GM21381 (cell line): ENCODE results near the gene NPAS3.

Experiments
- ATAC-seq: cut with Tn5 transposase; IDR thresholded peaks from one replicate; pipeline ENCODE4 v1.9.1; 2021; ENCODE audit warnings: mild to moderate bottlenecking, moderate library complexity; ENCODE audit not compliant: unreplicated experiment

The NPAS3 gene

GRCh38 chr14:33163600-33163999 is 224.9 kb downstream of the NPAS3 start:
- no peak for ATAC-seq

DNA sequence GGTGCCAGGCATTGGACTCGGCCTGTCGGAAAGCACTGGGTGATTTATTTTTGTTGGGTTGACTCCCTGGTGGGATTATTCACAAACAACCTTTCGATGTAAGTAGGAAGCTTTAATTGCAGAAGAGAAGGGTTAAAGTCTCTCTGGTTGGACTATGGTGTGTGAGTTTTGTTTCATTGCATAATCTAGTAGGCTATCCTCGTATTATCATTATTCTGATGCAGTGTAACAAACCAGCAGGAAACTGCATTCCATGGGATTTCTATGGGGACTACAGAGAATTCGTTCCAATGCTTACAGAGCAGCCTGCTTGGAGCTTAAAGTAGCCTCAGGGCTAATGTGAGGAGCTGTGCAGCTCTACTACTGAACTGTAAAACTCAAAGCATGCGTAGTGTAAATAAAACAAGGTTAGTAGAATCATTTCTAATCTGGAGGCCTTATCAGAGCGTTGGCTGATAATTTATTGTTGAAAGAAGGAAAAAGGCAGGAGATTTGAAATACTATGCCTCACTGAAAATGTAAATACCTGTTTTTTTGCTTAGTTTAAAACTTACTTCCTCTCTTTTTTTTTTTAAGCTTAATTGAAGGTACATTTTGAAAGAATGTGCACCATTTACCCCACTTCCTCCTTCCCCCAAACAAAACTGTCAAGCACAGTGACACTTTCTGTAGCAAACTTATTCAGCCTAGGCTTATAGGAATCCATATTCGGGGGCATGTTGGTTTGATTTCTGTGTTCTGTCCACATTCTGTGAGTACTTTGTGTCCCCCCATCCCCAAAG is 226.7 kb downstream of the NPAS3 start:
- ATAC-seq: no peak

GRCh38 chr14:33165926-33166289 is 227.2 kb downstream of the NPAS3 start:
- no peak for ATAC-seq

DNA sequence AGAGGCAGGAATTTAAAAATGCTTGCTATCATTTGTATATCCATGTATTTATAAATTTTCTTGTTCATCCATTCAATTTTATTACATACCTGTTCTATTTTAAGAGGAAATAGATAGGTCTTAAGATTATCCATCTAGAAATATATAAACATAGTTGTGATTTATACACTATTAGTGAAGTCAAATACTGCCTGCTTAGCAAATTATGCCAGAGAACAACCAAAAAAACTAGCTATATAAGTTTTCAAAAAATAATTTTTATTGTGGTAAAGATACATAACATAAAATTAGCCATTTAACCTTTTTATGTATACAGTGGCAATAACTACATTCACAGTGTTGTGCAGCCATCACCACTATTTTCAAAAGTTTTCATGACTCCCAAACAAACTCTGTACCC is 237.3 kb downstream of the NPAS3 start:
- no peak for ATAC-seq

- ATAC-seq: no peak
These were observed 245.9 kb downstream of the NPAS3 start for GRCh38 chr14:33184587-33184986.

- no peak for ATAC-seq
These were observed 248.0 kb downstream of the NPAS3 start for GRCh38 chr14:33186656-33187055.

DNA sequence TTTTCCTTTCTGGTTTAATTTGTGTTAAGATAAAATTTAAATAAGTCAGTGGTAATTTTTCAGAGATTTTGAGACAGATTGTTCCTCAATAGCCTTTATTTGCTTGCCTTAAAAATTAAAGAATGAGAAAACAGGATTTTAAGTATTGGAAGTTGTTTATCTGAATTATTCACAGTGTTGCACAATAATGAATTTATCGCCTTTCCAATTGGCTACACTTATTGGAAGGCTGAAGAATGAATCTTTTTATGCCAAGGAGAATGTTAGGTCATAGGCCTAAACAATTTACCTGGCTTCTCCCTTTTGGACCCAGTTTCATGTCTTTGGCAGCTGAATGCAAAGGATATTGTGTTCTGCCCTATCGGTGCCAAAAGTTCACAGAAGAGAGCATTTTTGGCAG is 250.2 kb downstream of the NPAS3 start:
- ATAC-seq: no peak

DNA sequence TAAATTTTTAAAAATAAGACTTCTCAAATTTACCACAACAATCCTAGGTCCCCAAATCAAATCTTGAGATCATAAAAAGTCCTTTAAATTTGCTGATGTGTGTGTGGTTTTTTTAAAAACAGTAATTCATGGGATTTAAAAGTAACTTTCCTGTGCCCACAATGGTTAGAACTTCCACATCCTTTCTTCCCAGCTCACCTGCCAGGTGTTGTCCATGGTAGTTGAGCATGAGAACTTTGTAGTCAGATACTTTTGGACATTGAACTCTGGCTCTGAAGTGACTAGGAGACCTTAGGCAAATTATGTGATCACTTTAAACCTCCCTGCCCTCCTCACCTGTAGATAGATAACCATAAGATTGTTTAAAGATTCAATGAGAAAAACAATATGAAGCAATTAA is 253.2 kb downstream of the NPAS3 start:
- ATAC-seq: no peak

GRCh38 chr14:33194551-33194950 is 255.9 kb downstream of the NPAS3 start:
- ATAC-seq: no peak

DNA sequence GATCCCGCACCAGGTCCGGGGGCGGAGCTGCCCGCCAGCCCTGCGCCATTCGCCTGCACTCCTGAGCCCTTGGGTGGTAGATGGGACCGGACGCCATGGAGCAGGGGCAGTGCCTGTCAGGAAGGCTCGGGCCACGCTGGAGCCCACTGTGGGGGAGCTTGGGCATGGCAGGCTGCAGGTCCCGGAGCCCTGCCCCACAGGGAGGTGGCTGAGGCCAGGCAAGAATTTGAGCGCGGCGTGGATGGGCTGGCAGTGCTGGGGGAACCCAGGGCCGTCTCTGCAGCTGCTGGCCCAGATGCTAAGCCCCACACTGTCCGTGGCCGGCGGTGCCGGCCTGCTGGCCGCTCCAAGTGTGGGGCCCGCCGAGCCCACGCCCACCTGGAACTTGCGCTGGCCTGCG is 260.0 kb downstream of the NPAS3 start:
- ATAC-seq: no peak

DNA sequence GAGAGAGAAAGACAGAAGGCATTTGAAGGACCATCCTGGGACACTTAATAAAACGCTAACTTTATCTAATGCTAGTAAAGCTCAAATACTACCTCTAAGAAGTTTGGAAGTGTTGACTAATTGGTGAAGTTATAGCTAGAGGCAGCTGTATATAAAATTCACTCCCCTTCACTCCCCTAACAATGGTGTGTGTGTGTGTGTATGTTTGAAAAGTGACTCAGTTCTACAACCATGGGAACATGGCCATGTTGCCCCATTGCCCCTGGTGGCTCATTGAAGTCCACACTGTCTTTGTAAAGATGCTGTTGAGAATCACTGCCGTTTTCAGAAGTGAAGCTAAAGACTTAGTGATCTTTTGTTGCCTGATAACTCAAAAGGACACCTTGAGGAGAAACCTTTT is 262.4 kb downstream of the NPAS3 start:
- no peak for ATAC-seq

GRCh38 chr14:33206981-33207380 is 268.3 kb downstream of the NPAS3 start:
- no peak for ATAC-seq

- ATAC-seq: no peak
These were observed 268.9 kb downstream of the NPAS3 start for GRCh38 chr14:33207467-33208017.

GRCh38 chr14:33210311-33210710 is 271.6 kb downstream of the NPAS3 start:
- ATAC-seq: no peak

- no peak for ATAC-seq
These were observed 279.3 kb downstream of the NPAS3 start for GRCh38 chr14:33218026-33218425.

- no peak for ATAC-seq
These were observed 281.3 kb downstream of the NPAS3 start for GRCh38 chr14:33219957-33220356.

DNA sequence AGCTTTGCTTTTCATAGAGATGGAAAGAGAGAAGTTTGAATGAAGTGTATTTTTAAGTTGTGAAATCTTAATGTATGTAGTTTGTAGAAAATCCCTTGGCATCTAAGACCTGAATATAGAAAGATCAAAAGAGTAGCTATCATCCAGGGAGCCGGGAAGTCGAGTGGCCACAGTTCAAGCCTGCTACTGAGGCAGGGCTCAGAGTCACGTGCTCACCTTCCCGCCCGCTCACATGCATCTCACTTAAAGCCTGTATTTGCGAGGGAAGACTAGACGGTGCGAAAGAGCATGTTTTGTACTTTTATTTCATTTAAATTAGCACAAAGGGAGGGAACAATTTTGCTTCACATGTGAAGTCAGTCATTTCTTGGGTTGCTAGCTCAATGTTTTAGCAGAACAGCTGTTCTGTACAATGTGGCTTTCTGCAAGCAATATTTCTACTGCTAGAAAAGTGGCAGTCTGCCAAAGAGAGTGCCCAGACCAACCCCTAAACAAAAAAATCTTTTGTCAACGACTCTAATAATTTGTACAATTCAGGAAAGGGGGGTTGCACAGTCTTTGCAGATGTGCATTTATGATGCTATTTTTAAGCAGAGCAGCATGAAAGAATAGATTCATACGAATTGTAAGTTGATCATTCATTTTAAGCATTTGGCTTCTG is 290.7 kb downstream of the NPAS3 start:
- ATAC-seq: no peak

- no peak for ATAC-seq
These were observed 291.3 kb downstream of the NPAS3 start for GRCh38 chr14:33230021-33230420.

GRCh38 chr14:33232031-33232430 is 293.4 kb downstream of the NPAS3 start:
- no peak for ATAC-seq

DNA sequence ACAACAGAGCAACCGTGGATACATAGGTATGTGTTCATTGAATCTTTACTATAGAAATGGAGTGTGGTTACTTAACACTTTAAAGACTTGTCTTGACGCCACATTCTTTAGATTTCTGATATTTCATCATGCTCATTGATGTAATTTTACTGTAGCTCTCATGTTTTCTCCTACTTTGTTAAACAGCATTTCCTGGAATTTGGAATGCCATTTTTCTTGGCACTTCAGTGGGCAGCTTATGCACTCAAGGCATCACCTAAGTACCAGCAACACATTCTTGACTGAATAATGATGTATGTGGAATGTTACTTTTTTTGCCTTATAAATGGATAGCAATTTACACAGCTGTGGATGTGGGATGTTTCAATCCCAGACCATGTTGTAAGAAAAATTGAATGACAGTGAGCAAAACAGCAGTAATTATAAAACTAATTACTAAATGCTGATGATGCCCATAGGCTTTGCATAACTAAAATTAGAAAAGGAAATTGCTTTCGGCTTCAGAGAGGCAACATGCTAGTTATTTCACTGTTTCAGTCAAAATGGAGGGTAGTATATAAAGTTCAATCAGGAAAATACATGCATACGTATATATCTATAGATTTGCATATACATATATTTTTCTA is 298.5 kb downstream of the NPAS3 start:
- no peak for ATAC-seq

- no peak for ATAC-seq
These were observed 300.8 kb downstream of the NPAS3 start for GRCh38 chr14:33239465-33239864.

- ATAC-seq: no peak
These were observed 301.8 kb downstream of the NPAS3 start for GRCh38 chr14:33240466-33240865.
